ENCODE measurements around the gene RASGEF1C.

Gene RASGEF1C

DNA sequence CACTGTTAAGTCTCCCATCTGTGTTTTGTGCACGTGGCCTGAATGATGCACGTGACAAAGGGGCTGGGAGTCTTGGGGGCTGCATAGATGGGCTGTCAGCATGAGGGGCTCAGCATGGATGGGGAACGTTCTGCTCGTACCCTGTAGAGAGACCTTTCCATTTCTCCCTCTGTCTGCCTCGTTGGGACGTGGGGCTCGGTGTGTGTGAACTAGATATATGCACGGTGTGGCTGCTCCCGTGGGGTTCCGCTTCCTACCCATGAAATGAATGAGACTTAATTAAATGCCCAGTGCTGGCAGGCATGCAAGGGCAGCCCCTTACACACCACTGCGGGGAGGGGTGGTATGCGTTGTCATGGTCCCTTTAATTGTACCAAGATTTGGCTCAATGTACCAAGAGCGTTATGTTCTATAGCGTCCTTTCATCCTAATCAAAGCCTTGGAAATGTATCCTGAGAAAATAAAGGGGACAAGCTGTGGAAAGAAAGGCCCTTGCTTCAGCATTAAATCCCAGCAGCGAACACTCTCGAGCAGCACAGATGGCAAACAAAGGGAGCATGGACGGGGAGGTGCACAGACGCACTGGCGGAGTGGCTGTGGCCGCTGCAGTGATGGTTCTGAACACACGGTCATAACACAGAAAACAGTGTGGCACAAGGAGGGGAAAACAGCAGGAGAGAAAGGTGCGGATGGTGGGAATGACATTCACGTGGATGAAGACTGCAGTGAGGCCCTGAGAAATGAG lies 66.8 kb downstream of the RASGEF1C start:
- no peaks in the 10 kb centered on the region for H3K36me3 ChIP-seq
- H3K4me1 ChIP-seq: no peaks in the 10 kb centered on the region
- no peak overlapping the region for H3K4me3 ChIP-seq
- DNase-seq: no peak
- intact Hi-C loops (cut with DNase I; ENCODE audit: low total_unique reads): no loop called here
- H3K27ac ChIP-seq: no peak overlapping the region
- peaks cover 0 to 13% (median 0%) of the 10 kb centered on the region in 3 donors for H3K9me3 ChIP-seq
- peaks cover 0 to 40% of the 10 kb centered on the region in 2 donors for H3K27me3 ChIP-seq
- TF ChIP-seq, protein P1, sequence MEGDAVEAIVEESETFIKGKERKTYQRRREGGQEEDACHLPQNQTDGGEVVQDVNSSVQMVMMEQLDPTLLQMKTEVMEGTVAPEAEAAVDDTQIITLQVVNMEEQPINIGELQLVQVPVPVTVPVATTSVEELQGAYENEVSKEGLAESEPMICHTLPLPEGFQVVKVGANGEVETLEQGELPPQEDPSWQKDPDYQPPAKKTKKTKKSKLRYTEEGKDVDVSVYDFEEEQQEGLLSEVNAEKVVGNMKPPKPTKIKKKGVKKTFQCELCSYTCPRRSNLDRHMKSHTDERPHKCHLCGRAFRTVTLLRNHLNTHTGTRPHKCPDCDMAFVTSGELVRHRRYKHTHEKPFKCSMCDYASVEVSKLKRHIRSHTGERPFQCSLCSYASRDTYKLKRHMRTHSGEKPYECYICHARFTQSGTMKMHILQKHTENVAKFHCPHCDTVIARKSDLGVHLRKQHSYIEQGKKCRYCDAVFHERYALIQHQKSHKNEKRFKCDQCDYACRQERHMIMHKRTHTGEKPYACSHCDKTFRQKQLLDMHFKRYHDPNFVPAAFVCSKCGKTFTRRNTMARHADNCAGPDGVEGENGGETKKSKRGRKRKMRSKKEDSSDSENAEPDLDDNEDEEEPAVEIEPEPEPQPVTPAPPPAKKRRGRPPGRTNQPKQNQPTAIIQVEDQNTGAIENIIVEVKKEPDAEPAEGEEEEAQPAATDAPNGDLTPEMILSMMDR (IDR thresholded peaks at IDR 0.05): no peak

DNA sequence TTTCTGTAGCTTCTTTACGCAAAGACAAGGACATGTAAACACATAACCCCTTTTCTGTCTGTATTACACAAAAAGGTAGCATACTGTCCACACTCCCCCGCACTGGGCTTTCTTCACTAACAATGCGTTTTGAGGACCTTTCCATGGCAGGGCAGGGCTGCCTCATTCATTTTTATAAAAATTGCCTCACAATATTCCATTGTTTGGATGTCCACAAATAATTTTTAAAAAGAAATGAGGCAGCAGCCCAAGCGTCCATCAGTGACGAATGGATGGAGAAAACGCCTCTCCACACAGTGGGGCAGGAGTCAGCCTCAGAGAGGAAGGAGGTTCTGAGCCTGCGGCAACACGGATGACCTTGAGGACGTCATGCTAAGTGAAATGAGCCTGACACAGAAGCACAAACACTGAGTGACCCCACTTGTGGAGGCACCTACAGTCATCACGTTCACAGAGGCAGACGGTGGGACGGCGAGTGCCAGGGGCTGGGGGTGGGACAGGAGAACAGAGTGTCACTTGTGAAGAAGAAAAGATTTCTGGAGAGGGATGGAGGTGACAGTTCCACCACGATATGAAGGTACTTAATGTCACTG lies 67.8 kb downstream of the RASGEF1C start:
- Histone ChIP-seq H3K9me3 (peaks cover 0 to 6% (median 0%) of the 10 kb centered on the region in 3 donors), H3K4me3 (no peak overlapping the region), H3K4me1 (no peaks in the 10 kb centered on the region), H3K27me3 (peaks cover 0 to 40% of the 10 kb centered on the region in 2 donors), H3K36me3 (no peaks in the 10 kb centered on the region), H3K27ac (no peak overlapping the region)
- no peak for DNase-seq
- intact Hi-C loops (cut with DNase I; ENCODE audit: low total_unique reads): no loop called here
- TF ChIP-seq, protein P1 (IDR thresholded peaks at IDR 0.05): no peak

DNA sequence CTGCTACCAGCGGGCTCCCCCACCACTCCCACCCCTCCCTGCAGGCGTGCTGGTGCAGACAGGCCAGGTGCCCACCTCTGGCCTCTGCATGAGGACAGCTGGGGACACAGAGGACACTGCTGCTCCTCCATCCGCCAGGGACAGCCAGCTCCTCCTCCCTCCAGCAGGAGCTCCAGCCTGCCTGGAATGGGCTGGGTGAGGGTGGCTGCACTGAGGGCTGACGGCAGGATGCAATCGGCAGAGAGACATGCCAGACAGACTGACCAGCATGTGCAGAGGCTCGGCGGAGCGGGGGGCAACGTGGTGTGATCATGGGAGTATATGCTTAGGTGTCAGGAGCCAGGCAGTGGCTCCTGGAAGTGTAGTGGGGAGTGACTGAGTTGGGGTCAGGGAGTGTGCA lies 68.4 kb downstream of the RASGEF1C start:
- TF ChIP-seq, protein P1 (IDR thresholded peaks at IDR 0.05): no peak
- H3K4me1 ChIP-seq: no peaks in the 10 kb centered on the region
- H3K4me3 ChIP-seq: no peak overlapping the region
- DNase-seq: peak in 1 of 2 donors; percentile 59
- intact Hi-C loops (cut with DNase I; ENCODE audit: low total_unique reads): no loop called here
- H3K27me3 ChIP-seq: peaks cover 0 to 46% of the 10 kb centered on the region in 2 donors
- H3K27ac ChIP-seq: no peak overlapping the region
- peaks cover 0 to under 1% (median 0%) of the 10 kb centered on the region in 3 donors for H3K9me3 ChIP-seq
- no peaks in the 10 kb centered on the region for H3K36me3 ChIP-seq

DNA sequence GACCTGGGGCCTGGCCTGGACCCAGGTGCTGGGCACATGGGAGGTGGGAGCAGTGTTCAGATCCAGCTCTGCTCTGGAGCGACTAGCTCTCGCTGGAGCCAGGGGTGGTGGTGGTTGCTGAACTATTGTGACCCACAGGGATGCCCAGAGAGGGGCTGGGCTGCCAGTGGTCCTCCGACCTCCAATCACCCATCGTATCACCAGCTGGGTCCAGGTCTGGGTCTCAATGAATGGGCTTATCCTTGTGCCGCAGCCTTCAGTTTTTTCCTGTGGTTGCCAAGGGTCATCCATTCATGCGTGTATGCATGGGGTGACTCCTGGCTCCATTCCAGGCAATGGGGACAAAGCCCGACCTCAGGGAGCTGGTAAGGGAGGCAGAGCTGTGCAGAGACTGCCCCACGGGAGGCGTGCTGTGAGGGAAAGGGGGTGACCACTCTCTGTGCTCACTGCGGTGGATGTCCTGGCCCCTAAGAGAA lies 68.9 kb downstream of the RASGEF1C start:
- Histone ChIP-seq H3K27me3 (peaks cover 0 to 50% of the 10 kb centered on the region in 2 donors), H3K27ac (no peak overlapping the region), H3K9me3 (no peaks in the 10 kb centered on the region), H3K36me3 (no peaks in the 10 kb centered on the region), H3K4me3 (no peak overlapping the region), H3K4me1 (no peaks in the 10 kb centered on the region)
- DNase-seq: no peak
- intact Hi-C loops (cut with DNase I; ENCODE audit: low total_unique reads): no loop called here
- TF ChIP-seq, protein P1 (IDR thresholded peaks at IDR 0.05): no peak

DNA sequence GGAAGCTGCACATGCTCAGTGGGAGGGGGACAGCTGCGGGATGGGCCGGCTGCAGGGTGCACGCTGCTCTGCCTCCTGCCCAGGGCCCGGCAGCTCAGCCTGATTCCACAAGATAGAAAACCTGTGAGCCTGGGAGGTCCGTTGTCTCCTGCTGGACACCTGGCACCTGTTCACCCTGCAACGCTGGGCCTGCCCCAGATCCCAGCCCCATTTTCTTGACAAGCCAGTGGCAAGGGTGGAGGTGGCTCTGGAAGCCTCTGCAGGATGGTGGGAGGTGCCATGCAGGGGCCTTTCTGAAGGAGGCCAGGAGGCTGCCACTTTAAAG lies 69.3 kb downstream of the RASGEF1C start:
- Histone ChIP-seq H3K27me3 (peaks cover 0 to 51% of the 10 kb centered on the region in 2 donors), H3K4me3 (no peak overlapping the region), H3K4me1 (no peaks in the 10 kb centered on the region), H3K27ac (no peak overlapping the region), H3K9me3 (no peaks in the 10 kb centered on the region), H3K36me3 (no peaks in the 10 kb centered on the region)
- TF ChIP-seq, protein P1 (IDR thresholded peaks at IDR 0.05): no peak
- no peak for DNase-seq
- intact Hi-C loops (cut with DNase I; ENCODE audit: low total_unique reads): no loop called here

Data from tibial artery (tissue), 4 donors.